Astrocyte (in vitro differentiated cells and primary cell): Measurements from ENCODE around the gene DUSP15. TPM values are rescaled to one million over a fixed set of nuclear protein-coding genes. Genes with fewer than 3 reads are reported as not detected.

Source experiments
- DNase-seq: peaks from one replicate; pipeline ENCODE4 v3.0.0-alpha.2; 2010; ENCODE audit warnings: low read depth
- FAIRE-seq: peaks from 2 replicates; lab custom pipeline; 2011; peaks lifted over from hg19 to GRCh38; lab: Jason Lieb, UNC
- H2AFZ ChIP-seq: 2 replicates; pipeline ENCODE4 v1.6.0; 2012; ENCODE audit warnings: low read depth, low read length, inconsistent platforms
- H3K27ac ChIP-seq: 2 replicates; pipeline ENCODE4 v1.5.1; 2011; ENCODE audit warnings: low read depth, low read length, inconsistent platforms
- H3K27me3 ChIP-seq: 2 replicates; pipeline ENCODE4 v1.6.0; 2011; ENCODE audit warnings: low read length, inconsistent platforms; ENCODE audit not compliant: insufficient read depth
- H3K36me3 ChIP-seq: 2 replicates; pipeline ENCODE4 v1.5.1; 2011; ENCODE audit warnings: low read length, inconsistent platforms; ENCODE audit not compliant: insufficient read depth
- H3K4me1 ChIP-seq: 2 replicates; pipeline ENCODE4 v1.5.1; 2011; ENCODE audit warnings: low read length, inconsistent platforms; ENCODE audit not compliant: insufficient read depth
- H3K4me2 ChIP-seq: 2 replicates; pipeline ENCODE4 v1.6.0; 2012; ENCODE audit warnings: low read length, inconsistent platforms
- H3K4me3 ChIP-seq: 2 replicates; pipeline ENCODE4 v1.5.1; 2011; ENCODE audit warnings: low read depth, mild to moderate bottlenecking, low read length, inconsistent platforms; ENCODE audit not compliant: insufficient read depth
- H3K79me2 ChIP-seq: 2 replicates; pipeline ENCODE4 v1.6.0; 2012; ENCODE audit warnings: mild to moderate bottlenecking, low read length, inconsistent platforms; ENCODE audit not compliant: insufficient read depth
- H3K9ac ChIP-seq: 2 replicates; pipeline ENCODE4 v1.6.0; 2012; ENCODE audit warnings: mild to moderate bottlenecking, low read length, inconsistent platforms
- H3K9me3 ChIP-seq: 2 replicates; pipeline ENCODE4 v1.5.1; 2012; ENCODE audit warnings: low read depth, mild to moderate bottlenecking, low read length, inconsistent platforms; ENCODE audit not compliant: insufficient read depth
- H4K20me1 ChIP-seq: 2 replicates; pipeline ENCODE4 v1.6.0; 2012; ENCODE audit warnings: low read length, inconsistent platforms; ENCODE audit not compliant: insufficient read depth
- H3K27ac Mint-ChIP-seq: one replicate; pipeline ENCODE4 v1.8.0; 2021; ENCODE audit warnings: mild to moderate bottlenecking, mixed read lengths; ENCODE audit not compliant: unreplicated experiment
- H3K27me3 Mint-ChIP-seq: one replicate; pipeline ENCODE4 v1.8.0; 2021; ENCODE audit warnings: low read depth, mixed read lengths; ENCODE audit not compliant: unreplicated experiment
- H3K36me3 Mint-ChIP-seq: one replicate; pipeline ENCODE4 v1.8.0; 2021; ENCODE audit warnings: low read depth, mixed read lengths; ENCODE audit not compliant: unreplicated experiment
- H3K4me1 Mint-ChIP-seq: one replicate; pipeline ENCODE4 v1.8.0; 2021; ENCODE audit warnings: low read depth, mixed read lengths; ENCODE audit not compliant: unreplicated experiment
- H3K4me3 Mint-ChIP-seq: one replicate; pipeline ENCODE4 v1.8.0; 2021; ENCODE audit warnings: mild to moderate bottlenecking, moderate library complexity, mixed read lengths; ENCODE audit not compliant: unreplicated experiment
- H3K9me3 Mint-ChIP-seq: one replicate; pipeline ENCODE4 v1.8.0; 2021; ENCODE audit warnings: mild to moderate bottlenecking, mixed read lengths; ENCODE audit not compliant: unreplicated experiment
- CTCF ChIP-seq: IDR thresholded peaks from 2 replicates; pipeline ENCODE4 v1.5.1; 2011; ENCODE audit warnings: low read depth, mild to moderate bottlenecking, inconsistent platforms, low read length, moderate library complexity; ENCODE audit not compliant: insufficient read depth
- EZH2 ChIP-seq: IDR thresholded peaks from 2 replicates; pipeline ENCODE4 v1.6.1; 2012; ENCODE audit warnings: mild to moderate bottlenecking, low read length, inconsistent platforms; ENCODE audit not compliant: insufficient read depth
- total RNA-seq: library from RNA; stranded (reverse); gene quantifications from 2 replicates; pipeline ENCODE4 v1.2.1, GENCODE V29; 2021

DUSP15 gene
- total RNA-seq, 1 donor from 2014 or later: 1.2 TPM

GRCh38 chr20:31862506-31862905 lies 7.8 kb downstream of the DUSP15 start:
- peaks cover 7% of the 10 kb centered on the region for H3K4me1 ChIP-seq
- H3K36me3 ChIP-seq: no peaks in the 10 kb centered on the region
- no peak overlapping the region for H2AFZ ChIP-seq
- no peaks in the 10 kb centered on the region for H3K9me3 ChIP-seq
- peaks cover 2% of the 10 kb centered on the region for H3K9me3 Mint-ChIP-seq
- DNase-seq (no peak), FAIRE-seq (no peak)
- no peaks in the 10 kb centered on the region for H3K79me2 ChIP-seq
- no peak overlapping the region for H3K27ac Mint-ChIP-seq
- H3K27ac ChIP-seq: no peak overlapping the region
- H3K27me3 Mint-ChIP-seq: peaks cover 52% of the 10 kb centered on the region
- no peaks in the 10 kb centered on the region for H4K20me1 ChIP-seq
- peak overlapping the region; percentile 14 for H3K4me3 Mint-ChIP-seq
- no peak overlapping the region for H3K9ac ChIP-seq
- H3K27me3 ChIP-seq: peaks cover 33% of the 10 kb centered on the region
- peaks cover 2% of the 10 kb centered on the region for H3K36me3 Mint-ChIP-seq
- H3K4me3 ChIP-seq: no peak overlapping the region
- H3K4me2 ChIP-seq: no peak overlapping the region
- TF ChIP-seq EZH2 (no peak), CTCF (no peak)
- no peaks in the 10 kb centered on the region for H3K4me1 Mint-ChIP-seq

- no peak overlapping the region for H3K27ac Mint-ChIP-seq
- Histone ChIP-seq H4K20me1 (no peaks in the 10 kb centered on the region), H3K79me2 (no peaks in the 10 kb centered on the region), H3K4me2 (peak overlapping the region; percentile 90), H3K9ac (no peak overlapping the region), H3K27ac (no peak overlapping the region), H3K4me1 (peaks cover 7% of the 10 kb centered on the region), H3K9me3 (no peaks in the 10 kb centered on the region), H3K27me3 (peaks cover 36% of the 10 kb centered on the region), H3K4me3 (no peak overlapping the region), H2AFZ (no peak overlapping the region), H3K36me3 (no peaks in the 10 kb centered on the region)
- no peak for FAIRE-seq
- no peak for DNase-seq
- H3K36me3 Mint-ChIP-seq: peaks cover 2% of the 10 kb centered on the region
- peaks cover 2% of the 10 kb centered on the region for H3K9me3 Mint-ChIP-seq
- no peaks in the 10 kb centered on the region for H3K4me1 Mint-ChIP-seq
- peak overlapping the region; percentile 78 for H3K4me3 Mint-ChIP-seq
- TF ChIP-seq EZH2 (no peak), CTCF (no peak)
- peaks cover 49% of the 10 kb centered on the region for H3K27me3 Mint-ChIP-seq
Measured at GRCh38 chr20:31862157-31862470, 8.2 kb downstream of the DUSP15 start.

- no peak for FAIRE-seq
- Histone ChIP-seq H3K9ac (peak overlapping the region; percentile 42), H3K4me3 (peak overlapping the region; percentile 54), H3K36me3 (no peaks in the 10 kb centered on the region), H3K4me1 (peaks cover 7% of the 10 kb centered on the region), H3K27me3 (peaks cover 42% of the 10 kb centered on the region), H2AFZ (peak overlapping the region; percentile 87), H3K27ac (no peak overlapping the region), H3K9me3 (no peaks in the 10 kb centered on the region), H4K20me1 (no peaks in the 10 kb centered on the region), H3K79me2 (no peaks in the 10 kb centered on the region), H3K4me2 (peak overlapping the region; percentile 90)
- Mint-ChIP-seq H3K9me3 (peaks cover 2% of the 10 kb centered on the region), H3K27ac (peak overlapping the region; percentile 4), H3K4me3 (peak overlapping the region; percentile 78), H3K27me3 (peaks cover 45% of the 10 kb centered on the region), H3K4me1 (no peaks in the 10 kb centered on the region), H3K36me3 (peaks cover 2% of the 10 kb centered on the region)
- no peak for TF ChIP-seq CTCF
- no peak for TF ChIP-seq EZH2
- DNase-seq: no peak
Measured at GRCh38 chr20:31861385-31862156, 8.8 kb downstream of the DUSP15 start.
